ENCODE measurements around the gene OR10H1.

- no peak for TF ChIP-seq ZNF184 (CRISPR knock-in tag; IDR thresholded peaks at IDR 0.05)
- TF ChIP-seq, protein P1, sequence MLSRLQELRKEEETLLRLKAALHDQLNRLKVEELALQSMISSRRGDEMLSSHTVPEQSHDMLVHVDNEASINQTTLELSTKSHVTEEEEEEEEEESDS (CRISPR knock-in tag; IDR thresholded peaks at IDR 0.05): no peak
- TF ChIP-seq SLC30A9 (CRISPR knock-in tag; IDR thresholded peaks at IDR 0.05): no peak
- TF ChIP-seq KLF6 (CRISPR knock-in tag; IDR thresholded peaks at IDR 0.05; ENCODE audit: borderline replicate concordance): no peak
- no peak for TF ChIP-seq USF1 (CRISPR knock-in tag; IDR thresholded peaks at IDR 0.05)
- no peak for TF ChIP-seq POLR2G (IDR thresholded peaks at IDR 0.05; ENCODE audit: low read depth, low read length)
- TF ChIP-seq PHF8 (IDR thresholded peaks at IDR 0.05; ENCODE audit: borderline replicate concordance, low read length): no peak
- TF ChIP-seq, protein P2, sequence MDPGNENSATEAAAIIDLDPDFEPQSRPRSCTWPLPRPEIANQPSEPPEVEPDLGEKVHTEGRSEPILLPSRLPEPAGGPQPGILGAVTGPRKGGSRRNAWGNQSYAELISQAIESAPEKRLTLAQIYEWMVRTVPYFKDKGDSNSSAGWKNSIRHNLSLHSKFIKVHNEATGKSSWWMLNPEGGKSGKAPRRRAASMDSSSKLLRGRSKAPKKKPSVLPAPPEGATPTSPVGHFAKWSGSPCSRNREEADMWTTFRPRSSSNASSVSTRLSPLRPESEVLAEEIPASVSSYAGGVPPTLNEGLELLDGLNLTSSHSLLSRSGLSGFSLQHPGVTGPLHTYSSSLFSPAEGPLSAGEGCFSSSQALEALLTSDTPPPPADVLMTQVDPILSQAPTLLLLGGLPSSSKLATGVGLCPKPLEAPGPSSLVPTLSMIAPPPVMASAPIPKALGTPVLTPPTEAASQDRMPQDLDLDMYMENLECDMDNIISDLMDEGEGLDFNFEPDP (CRISPR knock-in tag; IDR thresholded peaks at IDR 0.05): no peak
- no peak for TF ChIP-seq MAFG (tag; conservative IDR thresholded peaks at IDR 0.05)
- no peak for TF ChIP-seq CREB1 (IDR thresholded peaks at IDR 0.05)
- no peak for TF ChIP-seq CREB1 (CRISPR knock-in tag; IDR thresholded peaks at IDR 0.05)
- TF ChIP-seq ZNF311 (CRISPR knock-in tag; IDR thresholded peaks at IDR 0.05): no peak
- no peak for TF ChIP-seq MAFK (IDR thresholded peaks at IDR 0.05; ENCODE audit: low read length)
- TF ChIP-seq HES1 (IDR thresholded peaks at IDR 0.05; ENCODE audit: low read depth): no peak
- TF ChIP-seq LEF1 (IDR thresholded peaks at IDR 0.05): no peak
Observed at GRCh38 chr19:15813916-15814315, 1.5 kb downstream of the OR10H1 start.
